ENCODE results near the gene C19orf47.

- TF ChIP-seq CTCF (IDR thresholded peaks at IDR 0.05), result no peak
- TF ChIP-seq POLR2A (IDR thresholded peaks at IDR 0.05), result no peak
- TF ChIP-seq EP300 (IDR thresholded peaks at IDR 0.05), result no peak
Observed at GRCh38 chr19:40273469-40274360, 74.5 kb downstream of the C19orf47 start.

All from suprapubic skin (tissue), 3 donors.